IMR-90 (cell line): ENCODE data around the gene UBE3C. TPM values are rescaled to one million over a fixed set of nuclear protein-coding genes. Genes with fewer than 3 reads are reported as not detected.

Source experiments
- microRNA-seq, 2 experiments: library from miRNA; stranded (forward) in 1 of 2; unstranded in 1 of 2; fragments of 10-50 nt in 1 of 2; fragments of <30 nt in 1 of 2; gene quantifications in 1 of 2; microRNA quantifications in 1 of 2; one replicate each; pipeline versions ENCODE3 to v1.1.0; 2013 to 2020; ENCODE audit not compliant: insufficient read depth in 1 of 2, insufficient read length in 1 of 2, unreplicated experiment in 1 of 2
- polyA plus RNA-seq, 3 experiments: library from polyadenylated mRNA; depleted of rRNA; stranded (reverse); fragments of >200 nt; gene quantifications; 2 replicates each; pipeline ENCODE4 v1.2.3, GENCODE V29; 2012; ENCODE audit warnings: low replicate concordance in 1 of 3
- small RNA-seq, 5 experiments: library from RNA; depleted of rRNA; stranded (forward); fragments of <200 nt; gene quantifications; one replicate each; pipeline ENCODE3, GENCODE V24; 2012
- total RNA-seq: library from RNA; depleted of rRNA; stranded (reverse); fragments of >200 nt; gene quantifications from 2 replicates; pipeline ENCODE4 v1.2.3, GENCODE V29; 2012; rRNA removed

The UBE3C gene
- total and polyA plus RNA-seq, 2 of the 4 experiments (the other 2 are of a cell fraction): 43.0 to 60.6 TPM

Small RNAs within 50 kb of the gene (microRNA-seq; reads per million reads assigned to microRNA genes)
- not detected for gene AC004975.1 (ENCODE audit: insufficient read depth, insufficient read length)

Small RNAs within 50 kb of the gene (small RNA-seq; reads per million reads assigned to genes)
- 0 reads per million in 5 experiments for gene AC004975.1

Other genes starting within 250 kb of the UBE3C start
- 19.9 and 30.3 TPM in 2 replicates for gene LMBR1, start 245.7 kb upstream of the UBE3C start, total RNA-seq
- 9.3 and 11.9 TPM in 2 replicates for gene LMBR1, start 245.7 kb upstream of the UBE3C start, polyA plus RNA-seq (2012; rRNA removed)
- gene NOM1, start 189.2 kb upstream of the UBE3C start, total RNA-seq: 15.4 and 16.4 TPM in 2 replicates
- 14.3 and 15.3 TPM in 2 replicates for gene NOM1, start 189.2 kb upstream of the UBE3C start, polyA plus RNA-seq (2012; rRNA removed)
- not detected in 2 replicates for gene MNX1, start 128.3 kb upstream of the UBE3C start, total RNA-seq
- not detected in 2 replicates for gene MNX1, start 128.3 kb upstream of the UBE3C start, polyA plus RNA-seq (2012; rRNA removed)
- gene DNAJB6, start 198.1 kb downstream of the UBE3C start, total RNA-seq: 93.4 and 155 TPM in 2 replicates
- gene DNAJB6, start 198.1 kb downstream of the UBE3C start, polyA plus RNA-seq (2012; rRNA removed): 127 and 165 TPM in 2 replicates